HCT116 (cell line): Measurements from ENCODE around the gene LIN54. TPM values are rescaled to one million over a fixed set of nuclear protein-coding genes. Genes with fewer than 3 reads are reported as not detected.

Source experiments
- ATAC-seq: fragments of 200-7000 bp; cut with Tn5 transposase; 2 replicates; pipeline ENCODE4 v1.9.1; 2020; ENCODE audit warnings: mild to moderate bottlenecking, moderate library complexity
- BruUV-seq: library from RNA; stranded (reverse); fragments of 400-500 nt; replicated peaks from 2 replicates; lab custom pipeline; 2021; lab: Mats Ljungman, UMichigan
- CTCF ChIA-PET: fragments of 300-600 bp; sonication (Branson Sonifier 250); formaldehyde crosslinking; loops from one replicate; lab custom pipeline; 2021; ENCODE audit warnings: antibody characterized with exemption; lab: Charles Lee
- POLR2A ChIA-PET: fragments of 300-600, 350-600 bp; sonication (Branson Sonifier 250); formaldehyde crosslinking; loops from one replicate; lab custom pipeline; 2021; ENCODE audit warnings: antibody characterized with exemption; lab: Charles Lee
- RAD21 ChIA-PET, 2 experiments: fragments of 300-600 bp; sonication (Branson Sonifier 250); formaldehyde crosslinking; loops; one replicate each; lab custom pipeline; 2023; ENCODE audit warnings: low total read pairs in 2 of 2; ENCODE audit not compliant: uncharacterized antibody in 2 of 2, unreplicated experiment in 2 of 2, low non-redundant PET in 1 of 2; lab: Charles Lee
- DNase-seq: peaks from one replicate; pipeline ENCODE4 v3.0.0-alpha.2; 2010; ENCODE audit warnings: low read depth, low spot score
- H2AFZ ChIP-seq: fragments of 200-600 bp; shearing (Covaris generic), sonication (generic); 2 replicates; pipeline ENCODE4 v1.6.1; 2017; ENCODE audit warnings: low read depth, mixed run types, mixed read lengths, antibody characterized with exemption, low read length; ENCODE audit not compliant: poor library complexity, severe bottlenecking
- H3K27ac ChIP-seq: 2 replicates; pipeline ENCODE4 v1.5.1; 2012; ENCODE audit warnings: low read depth, low read length
- H3K27me3 ChIP-seq: fragments of 200-600 bp; sonication (generic); 2 replicates; pipeline ENCODE4 v1.6.1; 2016; ENCODE audit warnings: mixed run types, low read length, mixed read lengths; ENCODE audit not compliant: insufficient read depth
- H3K36me3 ChIP-seq, 2 experiments: fragments of 200-500 bp in 1 of 2; fragments of 200-600 bp in 1 of 2; sonication (Bioruptor generic) in 1 of 2; sonication (generic) in 1 of 2; 2 replicates each; pipeline versions ENCODE4 v1.5.1 to v1.6.1; 2014 to 2016; ENCODE audit warnings: low read length in 2 of 2, inconsistent platforms in 1 of 2, mixed read lengths in 1 of 2, mixed run types in 1 of 2; ENCODE audit not compliant: insufficient read depth in 2 of 2, control insufficient read depth in 1 of 2
- H3K4me1 ChIP-seq, 2 experiments: fragments of 200-600 bp in 1 of 2; sonication (generic) in 1 of 2; 2 replicates each; pipeline versions ENCODE4 v1.5.1 to v1.6.1; 2012 to 2017; ENCODE audit warnings: low read length in 2 of 2, inconsistent platforms in 1 of 2, mild to moderate bottlenecking in 1 of 2, mixed read lengths in 1 of 2, mixed run types in 1 of 2, moderate library complexity in 1 of 2; ENCODE audit not compliant: insufficient read depth in 2 of 2, control insufficient read depth in 1 of 2
- H3K4me2 ChIP-seq: fragments of 200-600 bp; sonication (generic); 2 replicates; pipeline ENCODE4 v1.6.1; 2017; ENCODE audit warnings: mixed run types, low read length, mixed read lengths
- H3K4me3 ChIP-seq, 2 experiments: fragments of 200-600 bp in 1 of 2; sonication (generic) in 1 of 2; replicated peaks in 1 of 2; 2 replicates each; pipeline ENCODE4 v1.5.1; 2011 to 2016; ENCODE audit warnings: low read length in 2 of 2, control low read depth in 1 of 2, low read depth in 1 of 2, mild to moderate bottlenecking in 1 of 2, mixed read lengths in 1 of 2, mixed run types in 1 of 2
- H3K79me2 ChIP-seq: fragments of 200-600 bp; sonication (generic); 2 replicates; pipeline ENCODE4 v1.6.1; 2017; ENCODE audit warnings: mild to moderate bottlenecking, mixed run types, low read length, moderate library complexity, mixed read lengths; ENCODE audit not compliant: insufficient read depth
- H3K9ac ChIP-seq: fragments of 200-600 bp; sonication (generic); 2 replicates; pipeline ENCODE4 v1.6.1; 2016; ENCODE audit warnings: low read length, mixed read lengths
- H3K9me2 ChIP-seq: fragments of 200-600 bp; sonication (generic), shearing (Covaris generic); 2 replicates; pipeline ENCODE4 v1.6.1; 2017; ENCODE audit warnings: mixed run types, mild to moderate bottlenecking, moderate library complexity; ENCODE audit not compliant: insufficient read depth
- H3K9me3 ChIP-seq, 2 experiments: fragments of 200-500 bp in 1 of 2; fragments of 200-600 bp in 1 of 2; sonication (Bioruptor generic) in 1 of 2; sonication (generic) in 1 of 2; 2 replicates each; pipeline ENCODE4 v1.6.1; 2014 to 2017; ENCODE audit warnings: low read length in 2 of 2, mixed read lengths in 2 of 2, inconsistent platforms in 1 of 2, low read depth in 1 of 2, mild to moderate bottlenecking in 1 of 2, mixed run types in 1 of 2, moderate library complexity in 1 of 2; ENCODE audit not compliant: control insufficient read depth in 1 of 2, insufficient read depth in 1 of 2
- H4K20me1 ChIP-seq: fragments of 200-600 bp; sonication (generic), shearing (Covaris generic); 2 replicates; pipeline ENCODE4 v1.6.1; 2017; ENCODE audit warnings: mixed run types, mild to moderate bottlenecking, moderate library complexity; ENCODE audit not compliant: insufficient read depth
- ATF3 ChIP-seq: IDR thresholded peaks from 2 replicates; pipeline ENCODE4 v1.6.1; 2012
- CTCF ChIP-seq, 3 experiments: fragments of 200-600 bp in 1 of 3; sonication (generic) in 1 of 3; IDR thresholded peaks in 2 of 3; conservative IDR thresholded peaks in 1 of 3; 2 replicates each; pipeline ENCODE4 v1.5.1; 2012 to 2017; ENCODE audit warnings: low read depth in 2 of 3, low read length in 2 of 3, antibody characterized with exemption in 1 of 3, borderline replicate concordance in 1 of 3, control low read depth in 1 of 3, mild to moderate bottlenecking in 1 of 3, mixed read lengths in 1 of 3, mixed run types in 1 of 3, moderate library complexity in 1 of 3; ENCODE audit not compliant: insufficient read depth in 1 of 3
- ELF1 ChIP-seq: IDR thresholded peaks from 2 replicates; pipeline ENCODE4 v1.6.1; 2012; ENCODE audit warnings: low read depth, borderline replicate concordance
- FOSL1 ChIP-seq: IDR thresholded peaks from 2 replicates; pipeline ENCODE4 v1.6.1; 2012; ENCODE audit warnings: low read depth
- MAX ChIP-seq: IDR thresholded peaks from 2 replicates; pipeline ENCODE4 v1.6.1; 2012
- POLR2A ChIP-seq: IDR thresholded peaks from 2 replicates; pipeline ENCODE4 v1.7.0; 2011; ENCODE audit warnings: borderline replicate concordance; ENCODE audit not compliant: insufficient read depth, insufficient read length; ENCODE audit errors: extremely low read depth
- RAD21 ChIP-seq: IDR thresholded peaks from 2 replicates; pipeline ENCODE4 v1.6.1; 2012; ENCODE audit warnings: low read depth, mild to moderate bottlenecking
- SRF ChIP-seq: IDR thresholded peaks from 2 replicates; pipeline ENCODE4 v1.6.1; 2012; ENCODE audit warnings: low read depth
- YY1 ChIP-seq: IDR thresholded peaks from 2 replicates; pipeline ENCODE4 v1.6.1; 2011; ENCODE audit warnings: low read length, low read depth, moderate library complexity, mild to moderate bottlenecking; ENCODE audit not compliant: insufficient replicate concordance; ENCODE audit errors: extremely low read depth
- ZBTB33 ChIP-seq: IDR thresholded peaks from 2 replicates; pipeline ENCODE4 v1.6.1; 2011; ENCODE audit warnings: mild to moderate bottlenecking, low read length, moderate library complexity; ENCODE audit not compliant: insufficient replicate concordance; ENCODE audit errors: extremely low read depth
- ZFX ChIP-seq: fragments of 450-650 bp; IDR thresholded peaks from 2 replicates; pipeline ENCODE4 v1.6.1; 2017
- ZNF274 ChIP-seq: fragments of 200-500 bp; sonication (Bioruptor generic); IDR thresholded peaks from 2 replicates; pipeline ENCODE4 v1.6.1; 2014; ENCODE audit warnings: mild to moderate bottlenecking, low read depth, low read length, inconsistent platforms
- intact Hi-C: fragments of 100-400 bp; cut with micrococcal nuclease; formaldehyde crosslinking; loops from 2 replicates; pipeline ENCODE4 v1.10.0; 2022
- total RNA-seq: library from RNA; stranded (reverse); gene quantifications from one replicate; pipeline ENCODE4 v1.2.1, GENCODE V29; 2021; ENCODE audit not compliant: unreplicated experiment

Gene LIN54
- total RNA-seq, 1 experiment from 2014 or later = 15.6 TPM

- H3K36me3 ChIP-seq = peaks cover 0 to 4% of the 10 kb centered on the region in 2 experiments; a peak in 2 of 4 replicates
- no peak for ATAC-seq
- no peak overlapping the region for H3K4me2 ChIP-seq
- intact Hi-C loops = no loop called here
- no peak for TF ChIP-seq POLR2A
- no peak for TF ChIP-seq SRF
- no peak for TF ChIP-seq CTCF (IDR thresholded peaks at IDR 0.05 in 2 of 3, conservative IDR thresholded peaks at IDR 0.05 in 1 of 3; ENCODE audit: borderline replicate concordance in 1 of 3, insufficient read depth in 1 of 3, low read depth in 2 of 3, low read length in 2 of 3)
- TF ChIP-seq ZFX = no peak
- TF ChIP-seq ZBTB33 = no peak
- no peak for TF ChIP-seq FOSL1
- TF ChIP-seq ATF3 = no peak
- no peak for TF ChIP-seq YY1
- TF ChIP-seq ZNF274 = no peak
- no peak for TF ChIP-seq MAX
- TF ChIP-seq ELF1 = no peak
- TF ChIP-seq RAD21 = no peak
- TF ChIP-seq, all 23 proteins: peak for 0
- H4K20me1 ChIP-seq = no peaks in the 10 kb centered on the region
- peaks cover 23% of the 10 kb centered on the region for H3K79me2 ChIP-seq
- no peak overlapping the region for H3K9ac ChIP-seq
- H3K4me3 ChIP-seq = no peak overlapping the region
- DNase-seq = no peak
- POLR2A ChIA-PET = interaction anchor here (1.5 kb wide), 1 partner anchor 12 kb away, joined by 5 read pairs; the partner anchor contains the start of gene COPS4
- no peaks in the 10 kb centered on the region for H3K27me3 ChIP-seq
- BruUV-seq = no TSS peak
- no peak overlapping the region for H2AFZ ChIP-seq
- CTCF ChIA-PET = interaction anchor here (1.1 kb wide), 1 partner anchor 12 kb away, joined by 3 read pairs; no protein-coding TSS in a partner anchor
- no peaks in the 10 kb centered on the region for H3K9me2 ChIP-seq
- no peaks in the 10 kb centered on the region for H3K9me3 ChIP-seq
- RAD21 ChIA-PET = no interaction called here
- peaks cover 0 to 2% of the 10 kb centered on the region in 2 experiments; a peak in 1 of 4 replicates for H3K4me1 ChIP-seq
- no peak overlapping the region for H3K27ac ChIP-seq
These were observed 36.3 kb upstream of the LIN54 start for GRCh38 chr4:83046693-83047473.
